DND-41 (cell line): ENCODE data around the gene TTC28.

Source experiments
- EZH2 ChIP-seq: IDR thresholded peaks from 3 replicates; pipeline ENCODE4 v1.6.1; 2012; ENCODE audit warnings: borderline replicate concordance, low read depth, mild to moderate bottlenecking, moderate library complexity, low read length, inconsistent platforms; ENCODE audit not compliant: severe bottlenecking
- TF ChIP-seq, protein P1 (sequence below): IDR thresholded peaks from 2 replicates; pipeline ENCODE4 v1.5.1; 2012; ENCODE audit warnings: borderline replicate concordance, low read length, moderate library complexity, mild to moderate bottlenecking; ENCODE audit not compliant: poor library complexity, severe bottlenecking; ENCODE audit errors: extremely low read depth

DNA sequence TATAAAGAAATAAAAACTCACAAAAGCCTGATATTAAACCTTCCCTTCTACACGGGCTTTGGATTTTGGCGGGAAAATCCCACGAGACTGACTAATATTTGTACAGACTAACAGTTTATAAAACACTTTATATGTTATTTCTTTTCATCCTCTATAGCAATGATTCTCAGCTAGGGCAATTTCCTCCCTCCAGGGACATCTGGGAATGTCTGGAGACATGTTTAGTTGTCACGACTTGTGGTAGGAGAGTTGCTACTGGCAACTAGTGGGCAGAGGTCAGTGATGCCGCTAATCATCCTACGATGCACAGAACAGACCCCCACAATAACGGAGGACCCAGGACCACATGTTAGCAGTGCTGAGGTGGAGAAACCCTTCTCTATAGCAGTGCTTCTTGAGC, 455.8 kb downstream of the TTC28 start:
- TF ChIP-seq, protein P1, sequence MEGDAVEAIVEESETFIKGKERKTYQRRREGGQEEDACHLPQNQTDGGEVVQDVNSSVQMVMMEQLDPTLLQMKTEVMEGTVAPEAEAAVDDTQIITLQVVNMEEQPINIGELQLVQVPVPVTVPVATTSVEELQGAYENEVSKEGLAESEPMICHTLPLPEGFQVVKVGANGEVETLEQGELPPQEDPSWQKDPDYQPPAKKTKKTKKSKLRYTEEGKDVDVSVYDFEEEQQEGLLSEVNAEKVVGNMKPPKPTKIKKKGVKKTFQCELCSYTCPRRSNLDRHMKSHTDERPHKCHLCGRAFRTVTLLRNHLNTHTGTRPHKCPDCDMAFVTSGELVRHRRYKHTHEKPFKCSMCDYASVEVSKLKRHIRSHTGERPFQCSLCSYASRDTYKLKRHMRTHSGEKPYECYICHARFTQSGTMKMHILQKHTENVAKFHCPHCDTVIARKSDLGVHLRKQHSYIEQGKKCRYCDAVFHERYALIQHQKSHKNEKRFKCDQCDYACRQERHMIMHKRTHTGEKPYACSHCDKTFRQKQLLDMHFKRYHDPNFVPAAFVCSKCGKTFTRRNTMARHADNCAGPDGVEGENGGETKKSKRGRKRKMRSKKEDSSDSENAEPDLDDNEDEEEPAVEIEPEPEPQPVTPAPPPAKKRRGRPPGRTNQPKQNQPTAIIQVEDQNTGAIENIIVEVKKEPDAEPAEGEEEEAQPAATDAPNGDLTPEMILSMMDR: no peak
- TF ChIP-seq EZH2: no peak
